Endometrium (tissue), 2 donors: ENCODE data around the gene THAP2.

ENCODE experiments used
- FAIRE-seq: peaks from 2 replicates; lab custom pipeline; 2012; peaks lifted over from hg19 to GRCh38; lab: Jason Lieb, UNC
- donor health status: control.
- donor health status: control.

The THAP2 gene

DNA sequence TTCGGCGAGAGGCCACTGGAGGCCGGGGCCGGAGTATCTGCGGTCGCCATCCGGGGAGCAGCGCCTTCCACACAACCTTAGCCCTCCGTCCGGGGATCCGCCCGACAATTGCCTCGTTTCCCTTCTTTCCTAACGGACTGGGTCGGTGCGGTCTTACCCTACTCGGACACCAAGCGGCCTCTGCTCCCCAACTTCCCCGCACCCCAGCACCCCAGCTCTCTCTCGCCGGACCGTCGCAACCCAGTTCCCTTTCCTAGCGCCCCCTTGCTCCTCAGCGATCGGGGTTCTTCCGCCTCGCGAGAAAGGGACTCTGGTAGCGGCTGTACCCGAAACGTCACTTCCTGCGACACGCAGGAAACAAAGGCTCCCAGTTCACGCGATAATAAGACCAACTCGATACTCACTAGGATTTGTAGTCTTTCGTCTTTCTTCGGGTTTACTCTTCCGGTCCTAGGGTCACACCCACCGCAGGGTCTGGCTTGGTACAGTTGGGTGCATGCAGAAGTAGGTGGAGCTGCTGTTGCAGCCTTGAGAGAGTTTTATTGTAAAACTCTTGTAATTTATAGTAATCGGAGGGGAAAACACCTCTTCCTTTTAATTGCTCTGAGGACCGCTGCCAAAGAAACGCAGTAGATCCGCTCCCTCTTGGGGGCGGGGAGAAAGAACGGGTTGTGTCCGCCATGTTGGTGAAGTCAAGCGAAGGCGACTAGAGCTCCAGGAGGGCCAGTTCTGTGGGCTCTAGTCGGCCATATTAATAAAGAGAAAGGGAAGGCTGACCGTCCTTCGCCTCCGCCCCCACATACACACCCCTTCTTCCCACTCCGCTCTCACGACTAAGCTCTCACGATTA lies at the start of gene THAP2, which contains the start of gene ZFC3H1:
TSS of gene THAP2 (plus strand) at position 741 of the 850 bp plus-strand sequence. CDS start 209 bp downstream, outside the sequence.
TSS of gene ZFC3H1 (minus strand) at position 288 of the 850 bp plus-strand sequence. CDS start at position 50, 238 bp downstream.
- peak; percentile 98 for FAIRE-seq

DNA sequence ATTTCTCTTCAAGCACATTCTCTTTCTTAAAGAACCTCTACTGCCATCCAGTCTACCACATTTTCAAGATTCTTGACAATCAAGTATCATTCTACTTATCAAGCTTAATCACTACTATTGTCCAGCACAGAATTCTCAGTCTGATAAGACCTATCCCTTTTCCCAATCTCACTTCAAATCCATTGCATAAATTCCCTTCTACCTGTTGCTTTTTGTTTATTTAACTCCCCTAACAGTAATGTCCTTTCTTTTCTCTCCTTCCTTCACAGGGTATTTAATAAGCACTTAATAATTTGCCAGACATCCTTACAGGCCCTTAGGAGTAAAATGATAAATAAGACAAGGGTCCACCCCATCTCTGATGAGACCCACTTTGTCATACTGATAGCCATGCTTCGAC lies 42.2 kb upstream of the THAP2 start:
- no peak for FAIRE-seq

DNA sequence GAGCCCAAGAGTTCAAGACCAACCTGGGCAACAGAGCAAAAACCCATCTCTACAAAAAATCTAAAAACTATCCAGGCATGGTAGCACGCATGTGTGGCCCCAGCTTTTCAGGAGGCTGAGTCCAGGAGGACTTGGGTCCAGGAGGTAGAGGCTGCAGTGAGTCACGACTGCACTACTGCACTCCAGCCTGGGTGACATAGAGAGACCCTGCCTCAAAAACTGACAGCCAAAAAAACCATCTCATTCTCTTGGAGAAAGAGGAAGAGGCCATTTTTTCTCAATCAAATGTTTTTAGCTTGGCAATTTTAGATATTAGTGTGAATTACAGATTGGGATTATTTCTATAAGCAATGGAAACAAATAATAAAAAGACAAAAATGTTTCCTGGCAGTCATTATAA lies 38.6 kb upstream of the THAP2 start:
- no peak for FAIRE-seq

DNA sequence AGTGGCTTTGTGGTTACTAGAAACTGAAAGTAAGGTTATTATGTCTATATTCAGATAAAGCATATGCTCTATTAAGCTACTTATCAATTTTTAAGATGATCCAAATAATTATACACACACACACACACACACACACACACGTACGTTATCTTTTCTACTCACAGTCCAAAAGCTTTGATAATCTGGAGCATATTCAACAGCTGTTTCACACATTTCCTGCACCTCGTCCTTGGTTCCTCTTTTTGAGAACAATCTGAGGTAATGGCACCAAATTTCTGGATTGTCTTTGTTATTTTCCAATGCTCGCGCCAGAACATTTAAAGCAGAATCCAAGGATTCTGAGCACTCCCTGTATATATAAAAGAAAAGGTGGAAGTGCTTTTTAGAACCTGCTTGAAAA lies 38.0 kb upstream of the THAP2 start:
- no peak for FAIRE-seq

DNA sequence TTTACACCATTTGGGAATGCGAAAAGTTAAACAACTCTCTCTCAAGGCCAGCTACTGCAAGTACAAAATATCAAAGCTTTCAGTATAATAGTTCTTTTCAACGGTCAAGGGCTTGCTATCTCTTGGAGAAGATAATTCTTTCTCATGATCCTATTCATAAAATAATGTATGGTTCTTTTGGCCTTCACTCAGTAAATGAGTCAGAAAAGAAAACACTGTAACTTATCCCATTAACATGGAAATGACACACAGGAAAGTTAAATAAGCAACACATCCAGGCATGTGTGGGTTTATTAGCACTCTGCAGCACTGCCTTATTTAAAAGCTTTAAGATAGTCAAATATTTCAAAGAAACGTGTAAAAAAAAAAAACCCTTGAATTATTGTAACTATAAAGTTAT lies 37.3 kb upstream of the THAP2 start:
- no peak for FAIRE-seq

DNA sequence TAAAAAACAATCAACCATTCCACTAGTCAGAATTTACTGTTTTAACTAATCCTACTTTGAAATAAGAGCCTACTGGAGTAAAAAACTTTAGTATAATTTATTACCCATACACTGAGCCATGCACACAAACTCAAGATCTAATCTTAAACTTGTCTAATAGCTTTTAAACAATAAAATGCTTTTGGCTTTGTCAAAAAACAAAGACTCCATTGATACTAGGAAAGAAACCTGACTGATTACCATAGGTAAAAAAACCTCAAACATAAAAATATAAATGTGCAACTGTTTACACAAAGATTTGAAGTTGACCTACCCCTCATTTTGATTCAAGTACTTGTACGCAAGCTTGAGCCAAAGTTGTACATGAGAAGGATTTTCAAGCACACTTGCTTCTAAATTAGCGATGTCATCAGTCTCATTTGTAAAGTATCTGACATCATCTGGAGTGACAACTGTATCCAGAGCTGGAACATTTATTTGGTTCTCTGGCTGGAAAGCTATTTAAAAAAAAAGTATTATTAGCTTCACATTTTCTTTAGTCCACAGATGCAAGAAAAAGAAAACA lies 36.6 kb upstream of the THAP2 start:
- FAIRE-seq = peak; percentile 26

DNA sequence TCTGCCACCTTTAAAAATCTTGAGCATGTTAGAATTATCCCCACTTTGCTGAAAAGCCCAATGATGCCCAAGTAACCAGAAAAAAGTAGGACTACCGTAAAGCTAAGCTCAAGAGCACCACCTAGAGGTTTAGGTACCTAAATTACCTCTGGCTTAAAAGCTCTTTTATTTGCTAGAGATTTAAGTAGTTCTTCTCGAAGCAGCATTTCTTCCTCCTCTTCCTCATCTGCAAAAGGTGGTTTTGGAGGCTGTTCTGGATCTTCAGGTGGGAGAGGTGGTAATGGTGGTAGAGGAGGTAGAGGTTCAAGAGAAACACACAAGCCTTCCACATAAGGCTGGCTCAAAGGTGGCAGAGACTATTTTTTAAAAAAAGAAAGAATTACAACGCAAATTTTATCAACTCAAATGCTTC lies 27.4 kb upstream of the THAP2 start:
- peak; percentile 29 for FAIRE-seq

DNA sequence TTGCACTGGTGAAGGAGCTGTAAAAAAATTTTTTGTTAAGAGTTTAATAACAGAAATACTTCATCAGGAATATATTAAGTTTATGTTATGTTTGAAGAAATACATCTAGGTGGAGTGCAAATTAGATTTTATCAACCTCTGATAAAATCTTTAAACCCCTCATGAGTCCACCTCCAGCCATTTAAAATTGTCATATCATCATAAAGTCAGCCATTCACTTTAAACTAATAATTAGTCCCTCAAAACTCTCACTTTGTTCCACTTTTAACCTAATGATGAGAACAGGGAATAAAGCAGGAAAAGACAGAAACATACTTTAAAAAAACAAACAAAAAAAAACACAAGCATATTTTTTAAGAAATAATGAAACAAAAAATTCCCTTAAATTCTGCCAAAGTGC lies 25.6 kb upstream of the THAP2 start:
- no peak for FAIRE-seq

DNA sequence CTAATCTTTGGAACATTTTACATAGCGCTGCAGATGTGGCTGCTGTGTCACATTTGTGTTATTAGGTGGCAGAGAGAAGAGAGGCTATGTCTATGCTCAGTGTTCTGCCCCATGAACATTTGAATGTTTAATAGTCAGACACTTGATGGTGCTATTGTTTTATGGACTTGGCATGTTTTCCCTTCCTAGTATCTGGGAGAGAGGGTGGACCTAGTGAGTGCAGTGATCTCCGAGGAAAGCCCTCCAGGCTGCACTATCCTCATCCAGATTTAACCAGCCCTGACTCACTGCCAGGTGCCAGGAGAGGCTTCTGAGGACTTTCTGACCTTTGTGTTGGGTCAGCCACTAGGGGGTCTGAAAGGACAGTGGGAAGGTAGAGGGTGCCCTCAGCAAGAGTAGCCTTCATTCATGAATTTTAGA lies 24.8 kb upstream of the THAP2 start:
- FAIRE-seq = no peak

DNA sequence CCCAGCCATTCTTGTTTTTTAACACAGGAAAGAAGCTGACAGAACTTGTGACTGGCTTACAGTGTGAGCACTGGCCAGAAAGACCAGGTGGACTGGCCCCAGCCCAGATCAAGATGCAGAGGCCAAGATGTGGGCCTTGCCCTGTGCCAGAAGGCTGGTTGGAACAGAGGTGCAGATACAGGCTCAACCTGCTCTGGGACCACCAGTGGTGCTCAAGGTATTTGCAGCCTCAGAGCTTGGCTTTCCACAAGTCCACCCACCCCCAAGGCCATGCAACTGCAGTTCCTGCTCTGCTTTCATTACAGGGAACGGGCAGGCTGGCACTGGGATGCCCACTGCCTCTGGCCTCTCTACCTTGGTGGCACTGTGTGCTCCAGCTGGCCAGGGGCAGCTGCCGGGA lies 23.8 kb upstream of the THAP2 start:
- FAIRE-seq = no peak

DNA sequence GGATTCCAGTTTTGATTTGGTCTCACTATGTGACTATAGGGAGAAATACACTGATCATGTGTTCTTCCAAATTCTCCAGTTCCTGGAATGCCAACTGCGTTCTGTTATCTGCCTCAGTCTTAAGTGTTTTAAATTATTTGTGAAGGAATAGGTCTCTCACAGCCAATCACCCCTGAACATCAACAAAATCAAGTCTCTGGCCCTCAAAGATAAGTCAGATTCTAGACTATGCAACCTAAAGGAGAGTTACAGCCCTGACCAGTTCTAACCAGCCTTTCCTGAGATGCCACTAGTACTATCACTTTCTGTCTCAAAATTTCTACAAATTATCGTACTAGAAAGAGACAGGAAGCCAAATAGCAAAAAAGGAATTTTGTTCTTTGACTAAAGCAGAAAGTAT lies 22.7 kb upstream of the THAP2 start:
- FAIRE-seq = no peak

DNA sequence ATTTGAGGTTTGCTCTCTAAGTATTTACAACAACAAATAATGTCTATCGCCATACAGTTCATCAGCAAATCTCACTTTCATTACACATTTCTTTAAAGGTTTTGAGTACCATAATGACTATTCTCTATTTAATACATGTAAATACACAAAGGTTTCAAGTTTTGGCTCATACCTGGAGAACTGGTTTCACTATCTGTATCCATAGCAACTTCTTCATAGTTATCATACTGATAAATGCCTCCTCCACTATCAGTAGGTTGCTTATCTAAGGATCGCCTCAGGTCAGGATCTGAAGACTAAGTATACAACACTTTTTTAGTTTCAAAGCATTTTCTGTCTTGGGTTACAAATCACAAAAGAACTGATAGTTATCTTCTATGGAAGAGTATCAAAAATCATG lies 21.8 kb upstream of the THAP2 start:
- FAIRE-seq = no peak

DNA sequence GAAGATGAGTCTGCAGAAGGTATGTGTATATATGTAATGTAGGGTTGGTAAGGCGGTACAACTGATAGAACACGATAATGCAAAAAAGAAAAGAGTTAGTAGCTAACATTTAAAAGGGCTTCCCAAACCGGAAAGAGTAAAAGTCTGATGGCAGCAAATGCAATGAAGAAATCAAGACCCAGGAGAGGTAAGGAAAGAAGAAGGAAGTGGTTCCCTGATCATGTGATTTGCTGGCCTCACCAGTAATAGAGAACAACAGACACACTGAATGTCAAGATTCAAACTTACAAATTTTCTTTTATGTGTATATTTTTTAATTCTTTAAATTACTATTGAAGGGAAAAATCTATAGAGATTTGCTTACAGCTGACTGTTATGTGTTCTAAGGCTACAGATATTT lies 18.8 kb upstream of the THAP2 start:
- FAIRE-seq = no peak

DNA sequence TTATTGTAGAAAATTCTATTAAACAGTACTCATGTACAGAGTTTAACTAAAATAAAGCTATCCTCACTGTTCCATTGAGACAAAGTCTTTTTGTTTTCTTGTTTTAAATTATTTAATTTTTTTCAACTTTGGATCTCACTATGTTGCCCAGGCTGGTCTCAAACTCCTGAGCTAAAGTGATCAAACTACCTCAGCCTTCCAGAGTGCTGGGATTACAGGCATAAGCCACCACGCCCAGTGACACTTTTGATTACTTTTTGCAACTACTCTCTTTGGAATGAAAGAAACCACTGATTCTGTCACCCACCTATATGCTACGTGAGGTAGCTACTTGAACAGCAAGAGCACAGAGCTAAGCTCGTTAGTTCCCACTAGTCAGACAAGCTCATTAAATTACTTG lies 17.6 kb upstream of the THAP2 start:
- FAIRE-seq = no peak

DNA sequence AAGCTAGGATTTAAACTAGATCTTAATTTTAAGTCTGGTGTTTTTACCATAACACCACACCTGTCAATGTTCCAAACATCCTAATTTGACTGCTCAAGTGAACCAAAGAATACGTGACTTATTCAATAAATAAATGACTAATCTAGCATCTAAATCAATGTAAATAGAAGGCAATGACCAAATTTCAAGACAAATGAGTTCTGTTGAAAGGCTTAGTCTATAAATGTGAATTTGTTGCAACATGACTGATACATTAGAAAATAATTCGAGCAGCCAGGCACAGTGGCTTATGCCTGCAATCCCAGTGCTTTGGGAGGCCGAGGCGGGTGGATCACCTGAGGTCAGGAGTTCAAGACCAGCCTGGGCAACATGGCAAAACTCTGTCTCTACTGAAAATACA lies 15.6 kb upstream of the THAP2 start:
- FAIRE-seq = no peak

DNA sequence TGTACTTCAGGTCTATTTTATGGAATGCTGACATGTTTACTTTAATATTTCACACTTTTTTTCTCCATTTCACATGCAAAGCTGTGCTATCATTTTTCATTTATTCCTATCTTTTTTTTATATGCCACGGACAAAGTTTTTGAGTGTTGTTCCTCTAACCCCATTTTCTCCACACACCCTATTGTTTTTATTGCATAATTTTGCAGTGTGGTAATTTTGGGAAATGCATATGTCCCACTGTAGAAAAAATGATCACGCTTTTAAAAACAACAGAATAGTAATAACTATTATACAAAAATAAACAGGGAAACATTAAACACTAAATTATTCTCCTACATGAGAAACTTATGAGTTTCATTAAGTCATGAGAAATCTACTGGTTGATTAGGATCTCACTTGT lies 14.7 kb upstream of the THAP2 start:
- FAIRE-seq = no peak

DNA sequence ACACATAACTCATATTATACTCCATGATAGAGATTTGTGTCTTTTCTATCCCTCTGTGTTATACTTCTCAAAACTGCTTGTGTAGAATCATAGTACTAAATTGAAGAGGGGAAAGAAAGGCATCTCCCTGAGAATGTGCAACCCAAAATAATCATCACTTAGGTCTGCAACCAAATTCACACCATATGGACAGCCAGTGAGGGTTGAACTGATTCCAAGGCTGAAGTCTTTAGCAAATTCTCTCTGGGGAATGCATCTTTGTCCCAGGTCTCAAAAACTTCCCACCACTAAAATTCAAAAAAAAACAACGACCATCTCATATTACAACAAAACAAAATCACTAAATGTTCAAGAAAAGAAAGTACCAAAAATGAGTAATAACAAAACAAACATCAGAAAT lies 11.4 kb upstream of the THAP2 start:
- FAIRE-seq = no peak

DNA sequence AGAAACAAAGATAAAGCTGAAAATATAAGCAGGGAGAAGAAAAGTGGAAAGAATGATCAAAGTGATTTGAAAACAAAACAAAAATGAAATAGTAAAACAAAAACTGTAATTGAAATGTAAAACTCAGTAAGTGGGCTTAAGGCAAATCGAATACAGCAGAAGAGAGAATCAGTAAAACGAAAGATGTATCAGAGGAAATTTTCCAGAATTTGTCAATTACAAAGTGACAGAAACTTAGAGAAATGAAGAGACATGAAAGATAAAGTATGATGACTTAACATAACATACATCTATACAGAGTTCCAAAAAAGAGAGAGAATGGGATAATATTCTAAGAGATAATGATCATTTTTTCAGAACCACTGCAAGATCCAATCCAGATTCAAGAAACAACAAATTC lies 11.0 kb upstream of the THAP2 start:
- no peak for FAIRE-seq

DNA sequence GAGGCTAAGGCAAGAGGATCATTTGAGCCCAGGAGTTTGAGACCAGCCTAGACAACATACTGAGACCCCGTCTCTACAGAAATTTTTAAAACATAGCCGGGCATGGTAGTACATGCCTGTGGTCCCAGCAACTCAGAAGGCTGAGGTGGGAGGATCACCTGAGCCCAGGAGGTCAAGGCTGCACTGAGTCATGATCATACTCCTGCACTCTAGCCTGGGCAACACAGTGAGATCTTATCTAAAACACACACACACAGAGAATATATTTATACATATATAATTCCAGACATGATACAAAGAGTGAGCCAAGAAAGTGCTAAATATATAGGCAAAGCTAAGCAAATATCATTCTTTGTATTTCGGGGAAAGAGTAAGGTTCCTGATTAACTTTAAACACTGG lies 9.9 kb upstream of the THAP2 start:
- FAIRE-seq = no peak

DNA sequence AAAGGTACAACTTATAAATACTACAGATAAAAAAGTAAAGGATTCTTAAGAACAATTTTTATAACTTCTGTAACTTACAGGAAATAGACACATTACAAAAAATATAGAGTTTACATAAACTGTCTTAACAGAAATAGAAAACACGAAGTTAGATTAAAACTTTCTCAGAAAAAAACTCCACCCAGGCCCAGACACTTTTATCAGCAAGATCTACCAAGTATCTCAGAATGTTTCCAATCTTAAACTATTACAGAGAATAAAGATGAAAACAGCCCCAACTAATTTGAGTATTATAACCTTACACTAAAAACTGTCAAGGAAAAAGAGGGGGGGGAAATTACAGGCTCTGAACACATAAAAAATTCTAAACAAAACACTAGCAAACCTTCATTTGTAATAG lies 8.6 kb upstream of the THAP2 start:
- FAIRE-seq = no peak

DNA sequence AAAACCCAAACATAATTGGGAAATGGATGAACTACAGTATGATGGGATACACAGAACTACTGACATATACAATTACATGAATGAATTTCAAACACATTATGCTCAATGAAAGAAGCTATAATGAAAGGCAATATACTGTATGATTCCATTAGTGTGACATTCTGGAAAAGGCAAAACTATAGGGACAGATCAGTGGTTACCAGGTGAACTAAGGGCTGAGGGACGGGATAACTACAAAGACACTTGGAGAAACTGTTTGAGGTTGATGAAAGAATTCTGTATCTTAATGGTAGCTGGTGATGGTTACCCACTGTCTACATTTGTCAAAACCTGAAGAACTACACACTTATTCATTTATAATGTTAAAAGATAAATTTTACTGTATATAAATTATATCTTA lies 8.2 kb upstream of the THAP2 start:
- no peak for FAIRE-seq

DNA sequence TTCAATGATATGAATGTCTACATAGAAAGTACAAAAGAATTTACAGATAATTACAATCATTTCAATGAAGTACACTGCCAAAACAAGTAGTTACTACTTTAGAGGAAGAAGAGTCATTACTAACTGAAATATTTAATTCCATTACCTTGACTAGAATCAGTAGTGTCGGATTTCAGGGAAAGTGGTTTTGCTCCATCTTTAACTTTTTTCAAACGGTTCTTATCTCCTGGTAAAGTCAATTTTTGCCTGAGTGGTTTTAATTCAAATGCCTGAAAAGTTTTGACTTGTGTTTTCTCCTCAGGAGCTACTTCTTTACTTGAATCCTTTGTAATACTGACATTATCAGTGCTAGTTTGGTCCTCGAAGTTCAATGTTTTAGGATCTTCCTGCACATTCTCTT lies 7.4 kb upstream of the THAP2 start:
- FAIRE-seq = no peak

DNA sequence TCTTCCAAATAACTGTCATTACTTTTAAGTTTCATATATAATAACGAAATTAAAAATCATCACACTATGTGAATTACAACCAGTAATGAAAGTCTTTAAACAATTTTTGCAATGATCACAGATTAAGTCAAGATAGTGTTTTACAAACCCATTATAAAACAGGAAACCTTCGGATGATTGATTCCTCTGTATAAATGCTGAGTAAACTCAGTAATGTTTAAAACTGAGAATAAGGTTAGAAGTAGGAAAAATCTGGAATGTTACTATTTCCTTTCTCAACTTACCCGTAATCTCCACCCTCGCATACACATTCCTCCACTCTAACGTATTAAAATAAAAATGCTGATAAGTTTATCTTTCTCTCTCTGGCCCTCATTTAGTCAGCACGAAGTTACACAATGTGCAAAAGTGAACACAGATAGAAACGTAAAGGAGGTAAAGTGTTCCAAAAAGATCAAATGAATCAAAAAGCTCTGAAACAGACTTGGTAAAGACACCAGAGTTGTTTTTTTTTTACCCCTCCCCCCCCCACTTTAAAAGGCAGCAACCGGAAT lies 2.0 kb upstream of the THAP2 start:
- FAIRE-seq = peak; percentile 15
